ENCODE measurements around the gene CIITA. TPM values are rescaled to one million over a fixed set of nuclear protein-coding genes. Genes with fewer than 3 reads are reported as not detected.
"Not testable (repeated sequence)": the region's sequence is repeated elsewhere in the genome, so short reads cannot be mapped to it uniquely, and the experiment has no call there.

CIITA gene, protein sequence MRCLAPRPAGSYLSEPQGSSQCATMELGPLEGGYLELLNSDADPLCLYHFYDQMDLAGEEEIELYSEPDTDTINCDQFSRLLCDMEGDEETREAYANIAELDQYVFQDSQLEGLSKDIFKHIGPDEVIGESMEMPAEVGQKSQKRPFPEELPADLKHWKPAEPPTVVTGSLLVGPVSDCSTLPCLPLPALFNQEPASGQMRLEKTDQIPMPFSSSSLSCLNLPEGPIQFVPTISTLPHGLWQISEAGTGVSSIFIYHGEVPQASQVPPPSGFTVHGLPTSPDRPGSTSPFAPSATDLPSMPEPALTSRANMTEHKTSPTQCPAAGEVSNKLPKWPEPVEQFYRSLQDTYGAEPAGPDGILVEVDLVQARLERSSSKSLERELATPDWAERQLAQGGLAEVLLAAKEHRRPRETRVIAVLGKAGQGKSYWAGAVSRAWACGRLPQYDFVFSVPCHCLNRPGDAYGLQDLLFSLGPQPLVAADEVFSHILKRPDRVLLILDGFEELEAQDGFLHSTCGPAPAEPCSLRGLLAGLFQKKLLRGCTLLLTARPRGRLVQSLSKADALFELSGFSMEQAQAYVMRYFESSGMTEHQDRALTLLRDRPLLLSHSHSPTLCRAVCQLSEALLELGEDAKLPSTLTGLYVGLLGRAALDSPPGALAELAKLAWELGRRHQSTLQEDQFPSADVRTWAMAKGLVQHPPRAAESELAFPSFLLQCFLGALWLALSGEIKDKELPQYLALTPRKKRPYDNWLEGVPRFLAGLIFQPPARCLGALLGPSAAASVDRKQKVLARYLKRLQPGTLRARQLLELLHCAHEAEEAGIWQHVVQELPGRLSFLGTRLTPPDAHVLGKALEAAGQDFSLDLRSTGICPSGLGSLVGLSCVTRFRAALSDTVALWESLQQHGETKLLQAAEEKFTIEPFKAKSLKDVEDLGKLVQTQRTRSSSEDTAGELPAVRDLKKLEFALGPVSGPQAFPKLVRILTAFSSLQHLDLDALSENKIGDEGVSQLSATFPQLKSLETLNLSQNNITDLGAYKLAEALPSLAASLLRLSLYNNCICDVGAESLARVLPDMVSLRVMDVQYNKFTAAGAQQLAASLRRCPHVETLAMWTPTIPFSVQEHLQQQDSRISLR
- polyA plus RNA-seq, result 10 to 100 TPM in 1 of 3 donors, 1 to 10 TPM in 2; 2.9 to 12.1 (median 7.6) TPM

DNA sequence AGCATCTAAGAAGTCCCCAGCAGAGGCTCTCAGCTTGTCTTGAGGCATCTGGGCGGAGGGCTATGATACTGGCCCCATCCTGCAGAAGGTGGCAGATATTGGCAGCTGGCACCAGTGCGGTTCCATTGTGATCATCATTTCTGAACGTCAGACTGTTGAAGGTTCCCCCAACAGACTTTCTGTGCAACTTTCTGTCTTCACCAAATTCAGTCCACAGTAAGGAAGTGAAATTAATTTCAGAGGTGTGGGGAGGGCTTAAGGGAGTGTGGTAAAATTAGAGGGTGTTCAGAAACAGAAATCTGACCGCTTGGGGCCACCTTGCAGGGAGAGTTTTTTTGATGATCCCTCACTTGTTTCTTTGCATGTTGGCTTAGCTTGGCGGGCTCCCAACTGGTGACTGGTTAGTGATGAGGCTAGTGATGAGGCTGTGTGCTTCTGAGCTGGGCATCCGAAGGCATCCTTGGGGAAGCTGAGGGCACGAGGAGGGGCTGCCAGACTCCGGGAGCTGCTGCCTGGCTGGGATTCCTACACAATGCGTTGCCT, at the start of gene CIITA:
TSS of gene CIITA (plus strand) at position 404 of the 543 bp plus-strand sequence. CDS start at position 533, 129 bp downstream.
- H3K27ac ChIP-seq (ENCODE audit: low read depth, low read length), result no peak within 1 kb of the TSS
- 33 to 67% (median 34%) methylated on average over 9 of the region's 9 CpGs for WGBS, 3 donors

DNA sequence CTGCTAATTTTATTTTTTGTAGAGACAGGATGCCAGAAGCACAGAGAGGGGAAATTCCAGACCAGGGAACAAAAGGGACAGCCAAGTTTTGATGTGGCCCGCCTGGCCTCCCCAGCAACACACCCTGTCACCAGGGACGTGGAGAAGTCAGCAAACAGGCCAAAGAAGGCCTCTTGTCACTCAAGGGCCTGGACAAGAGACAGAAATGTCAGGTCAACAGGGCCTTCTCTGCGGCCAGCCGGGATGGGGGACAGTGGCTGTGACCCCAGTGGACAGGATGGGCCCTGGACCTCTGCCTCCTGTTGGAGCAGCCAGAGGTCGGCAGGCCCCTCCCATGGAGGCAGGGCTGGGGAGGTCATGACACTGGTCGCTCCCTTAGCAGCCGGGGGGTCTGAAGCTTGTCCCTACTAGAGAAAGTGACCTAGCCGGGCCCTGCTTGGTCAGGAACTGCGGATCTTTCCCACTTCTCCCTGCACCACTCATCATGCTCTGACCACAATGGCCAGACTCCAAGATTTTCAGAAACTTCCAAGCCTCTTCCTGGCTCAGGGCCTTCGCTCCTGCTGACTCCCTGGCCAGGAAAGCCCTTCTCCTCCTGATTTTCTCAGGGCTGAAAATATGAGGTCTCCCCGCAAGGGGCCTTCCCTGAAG, 49.2 kb upstream of the CIITA start:
- WGBS, 3 donors, result 13 to 39% (median 26%) methylated on average over 11 of the region's 11 CpGs
- peak overlapping the region; percentile 83 for H3K27ac ChIP-seq (ENCODE audit: low read depth, low read length)

DNA sequence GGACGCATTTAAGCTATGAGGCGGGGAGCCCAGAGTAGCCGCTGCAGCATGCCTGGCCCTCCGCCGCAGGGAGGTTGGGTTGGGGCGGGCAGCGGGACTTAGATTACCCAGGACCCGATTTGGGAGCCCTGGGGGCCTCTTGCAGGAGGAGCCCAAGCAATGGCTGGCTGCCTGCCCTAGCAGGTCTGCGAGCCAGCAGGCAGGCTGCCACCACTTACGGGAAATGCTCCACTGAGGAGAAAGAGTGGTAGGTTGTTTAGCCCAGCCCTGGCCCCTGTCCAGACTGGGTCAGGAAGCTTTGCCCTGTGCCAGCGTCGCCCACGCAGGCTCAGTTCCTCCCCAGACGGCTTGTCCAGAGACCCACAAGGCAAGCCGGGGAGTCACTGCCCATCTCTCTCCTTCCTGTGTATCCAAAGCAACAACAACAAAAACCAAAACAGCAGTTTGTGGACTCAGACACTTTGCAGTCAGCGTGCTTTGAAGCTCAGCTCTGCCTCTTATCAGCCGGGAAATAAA, 48.1 kb upstream of the CIITA start:
- peak overlapping the region; percentile 83 for H3K27ac ChIP-seq (ENCODE audit: low read depth, low read length)
- 4 to 8% (median 5%) methylated on average over 17 of the region's 17 CpGs for WGBS, 3 donors

DNA sequence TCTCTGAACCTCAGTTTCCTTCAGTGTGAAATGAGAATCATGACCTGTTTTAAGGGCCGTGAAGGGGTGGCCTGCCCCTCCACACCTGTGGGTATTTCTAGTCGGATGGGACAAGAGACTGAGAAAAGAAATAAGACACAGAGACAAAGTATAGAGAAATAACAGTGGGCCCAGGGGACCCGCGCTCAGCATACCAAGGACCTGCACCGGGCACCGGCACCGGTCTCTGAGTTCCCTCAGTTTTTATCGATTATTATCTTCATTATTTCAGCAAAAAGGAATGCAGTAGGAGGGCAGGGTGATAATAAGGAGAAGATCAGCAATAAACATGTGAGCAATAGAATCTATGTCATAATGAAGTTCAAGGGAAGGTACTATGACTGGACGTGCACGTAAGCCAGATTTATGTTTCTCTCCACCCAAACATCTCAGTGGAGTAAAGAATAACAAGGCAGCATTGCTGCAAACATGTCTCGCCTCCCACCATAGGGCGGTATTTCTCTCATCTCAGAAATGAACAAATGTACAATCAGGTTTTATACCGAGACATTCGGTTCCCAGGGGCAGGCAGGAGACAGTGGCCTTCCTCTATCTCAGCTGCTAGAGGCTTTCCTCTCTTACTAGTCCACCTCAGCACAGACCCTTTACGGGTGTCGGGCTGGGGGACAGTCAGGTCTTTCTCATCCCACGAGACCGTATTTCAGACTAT, 47.5 kb upstream of the CIITA start:
- WGBS, 3 donors, result 32 to 45% (median 40%) methylated on average over 16 to 18 of the region's 18 CpGs
- H3K27ac ChIP-seq (ENCODE audit: low read depth, low read length), result not testable (repeated sequence)

DNA sequence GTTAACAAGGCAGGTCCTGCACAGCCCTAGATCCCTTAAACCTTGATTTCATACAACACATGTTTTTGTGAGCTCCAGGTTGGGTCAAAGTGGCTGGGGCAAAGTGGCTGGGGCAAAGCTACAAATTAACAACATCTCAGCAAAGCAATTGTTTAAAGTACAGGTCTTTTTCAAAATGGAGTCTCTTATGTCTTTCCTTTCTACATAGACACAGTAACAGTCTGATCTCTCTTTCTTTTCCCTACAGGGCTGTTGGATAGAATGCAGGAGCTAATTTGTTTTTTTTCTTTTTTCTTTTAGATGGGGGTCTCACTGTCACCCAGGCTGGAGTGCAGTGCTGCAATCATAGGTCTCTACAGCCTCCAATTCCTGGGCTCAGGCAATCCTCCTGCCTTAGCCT, 46.8 kb upstream of the CIITA start:
- not testable (repeated sequence) for H3K27ac ChIP-seq (ENCODE audit: low read depth, low read length)

DNA sequence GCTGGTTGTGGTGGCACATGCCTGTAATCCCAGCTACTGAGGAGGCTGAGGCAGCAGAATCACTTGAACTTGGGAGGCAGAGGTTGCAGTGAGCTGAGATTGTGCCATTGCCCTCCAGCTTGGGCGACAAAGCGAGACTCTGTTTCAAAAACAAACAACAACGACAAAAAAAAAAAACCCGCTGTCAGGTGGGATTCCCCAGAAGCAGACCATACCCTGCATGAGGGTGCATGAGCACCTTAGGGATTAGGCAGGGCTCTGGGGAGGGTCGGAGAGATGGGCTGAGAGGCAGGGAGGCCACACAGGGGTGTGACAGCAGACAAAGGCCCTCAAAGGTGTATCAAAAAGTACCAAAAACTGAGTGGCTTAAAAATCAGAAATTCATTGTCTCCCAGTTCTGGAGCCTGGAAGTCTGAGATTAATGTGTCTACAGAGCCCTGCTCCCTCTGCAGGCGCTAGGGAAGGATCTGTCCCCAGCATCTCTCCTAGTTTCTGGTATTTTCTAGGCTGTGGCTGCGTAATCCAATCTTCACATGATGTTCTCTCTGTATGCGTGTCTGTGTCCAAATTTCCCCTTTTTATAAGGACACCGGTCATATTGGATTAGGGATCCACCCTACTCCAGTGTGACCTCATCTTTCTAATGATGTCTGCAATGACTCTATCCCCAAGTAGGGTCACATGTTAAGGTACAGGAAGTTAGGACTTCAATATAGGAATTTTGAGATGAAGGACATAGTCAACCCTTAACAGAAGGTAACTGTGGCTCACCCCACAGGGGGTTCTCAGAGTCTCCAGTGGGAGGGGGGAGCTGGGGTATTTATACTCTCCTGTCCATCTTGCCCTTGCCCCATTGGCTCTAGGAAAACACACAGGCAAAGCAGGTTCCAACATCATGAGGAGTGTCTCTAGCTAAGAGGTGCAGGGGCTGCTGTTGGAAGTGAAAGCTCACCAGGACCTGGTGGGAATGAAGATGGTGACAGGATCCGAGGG, 44.8 kb upstream of the CIITA start:
- H3K27ac ChIP-seq (ENCODE audit: low read depth, low read length), result no peak overlapping the region
- WGBS, 3 donors, result 81 to 87% (median 84%) methylated on average over 10 of the region's 10 CpGs

DNA sequence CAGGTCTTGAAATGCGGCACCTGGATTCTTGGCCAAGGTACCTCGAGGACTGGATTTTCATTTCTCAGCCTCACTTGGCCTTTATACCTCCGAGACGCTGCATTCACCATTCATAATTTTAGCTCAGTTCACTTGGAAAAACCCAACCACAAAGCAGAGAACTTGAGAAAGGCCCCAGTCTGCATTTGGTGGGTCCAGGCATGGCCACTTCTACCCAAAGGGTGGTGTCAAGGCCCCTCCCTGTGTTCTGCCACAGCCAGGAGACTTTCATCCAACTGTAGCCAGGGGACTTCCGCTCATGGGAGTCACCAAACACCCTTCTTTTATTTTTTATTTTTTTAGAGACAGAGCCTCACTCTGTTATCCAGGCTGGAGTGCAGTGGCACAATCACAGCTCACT, 43.7 kb upstream of the CIITA start:
- no peak overlapping the region for H3K27ac ChIP-seq (ENCODE audit: low read depth, low read length)
- 96 to 98% (median 96%) methylated on average over 5 of the region's 5 CpGs for WGBS, 3 donors

DNA sequence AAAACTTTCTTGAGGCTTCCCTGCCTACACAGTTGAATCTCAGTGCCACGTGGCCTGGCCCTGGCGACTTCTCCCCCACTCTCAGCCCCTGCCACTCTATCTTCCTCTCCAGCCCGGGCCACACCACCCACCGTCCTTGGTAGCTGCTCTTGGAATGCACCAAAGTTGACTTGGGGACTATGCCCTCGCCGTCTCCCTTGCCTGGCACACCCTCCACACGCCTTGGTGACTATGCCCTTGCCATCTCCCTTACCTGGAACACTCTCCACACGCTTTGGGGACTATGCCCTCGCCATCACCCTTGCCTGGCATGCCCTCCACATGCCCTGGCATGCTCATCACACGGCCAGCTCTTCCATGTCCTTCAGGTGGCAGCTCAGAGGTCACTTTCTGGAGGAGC, 42.9 kb upstream of the CIITA start:
- H3K27ac ChIP-seq (ENCODE audit: low read depth, low read length), result no peak overlapping the region
- WGBS, 3 donors, result 93 to 97% (median 96%) methylated on average over 10 of the region's 10 CpGs

DNA sequence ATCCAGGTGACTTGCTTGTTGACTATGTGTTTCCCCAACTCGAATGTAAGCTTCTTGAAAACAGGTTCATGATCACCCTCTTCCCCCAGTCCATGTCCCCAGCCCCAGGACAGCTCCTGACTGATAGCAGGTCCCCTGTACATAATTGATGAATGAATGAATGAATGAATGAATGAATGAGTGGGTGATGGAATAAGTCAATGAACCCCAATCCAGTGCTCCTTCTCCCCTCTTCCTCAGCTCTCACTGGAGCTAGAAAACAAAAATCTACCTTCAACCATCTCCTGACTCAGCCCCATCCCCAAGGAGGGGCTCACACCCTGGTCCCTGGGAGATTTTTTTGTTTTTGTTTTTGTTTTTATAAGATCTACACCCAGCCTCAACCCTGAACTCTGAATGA, 42.2 kb upstream of the CIITA start:
- 92 to 95% (median 93%) methylated on average over 1 of the region's 1 CpG for WGBS, 3 donors
- no peak overlapping the region for H3K27ac ChIP-seq (ENCODE audit: low read depth, low read length)

DNA sequence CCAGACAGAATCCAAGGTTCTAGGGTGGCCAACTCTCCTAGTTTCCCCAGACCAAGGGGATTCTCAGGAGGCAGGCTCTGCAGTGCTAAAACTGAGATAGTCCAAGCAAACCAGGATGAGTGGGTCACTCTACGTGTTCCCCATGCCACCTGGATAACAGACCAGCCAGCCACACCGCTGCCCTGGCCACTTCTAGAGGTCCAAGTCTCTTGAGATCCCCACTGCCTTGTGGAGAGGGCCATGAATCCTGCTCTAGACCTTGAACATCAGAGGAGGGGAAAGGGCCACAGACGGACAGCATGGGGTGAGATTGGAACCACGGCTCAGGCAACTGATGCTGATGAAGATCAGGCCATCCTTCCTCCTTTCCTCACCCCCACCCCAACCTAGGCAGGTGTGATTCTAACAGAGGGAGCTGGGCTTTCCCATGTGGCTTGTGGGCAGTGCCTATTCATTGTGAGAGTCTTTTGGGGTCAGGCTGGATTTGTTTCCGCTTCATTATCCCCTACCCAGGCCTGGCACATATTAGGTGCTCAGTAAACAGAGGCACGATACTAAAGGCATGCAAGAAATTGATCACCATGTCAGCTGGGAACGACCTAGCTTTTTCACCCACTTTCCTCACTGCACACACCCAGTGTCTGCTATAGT, 41.6 kb upstream of the CIITA start:
- 89 to 94% (median 91%) methylated on average over 7 of the region's 7 CpGs for WGBS, 3 donors

DNA sequence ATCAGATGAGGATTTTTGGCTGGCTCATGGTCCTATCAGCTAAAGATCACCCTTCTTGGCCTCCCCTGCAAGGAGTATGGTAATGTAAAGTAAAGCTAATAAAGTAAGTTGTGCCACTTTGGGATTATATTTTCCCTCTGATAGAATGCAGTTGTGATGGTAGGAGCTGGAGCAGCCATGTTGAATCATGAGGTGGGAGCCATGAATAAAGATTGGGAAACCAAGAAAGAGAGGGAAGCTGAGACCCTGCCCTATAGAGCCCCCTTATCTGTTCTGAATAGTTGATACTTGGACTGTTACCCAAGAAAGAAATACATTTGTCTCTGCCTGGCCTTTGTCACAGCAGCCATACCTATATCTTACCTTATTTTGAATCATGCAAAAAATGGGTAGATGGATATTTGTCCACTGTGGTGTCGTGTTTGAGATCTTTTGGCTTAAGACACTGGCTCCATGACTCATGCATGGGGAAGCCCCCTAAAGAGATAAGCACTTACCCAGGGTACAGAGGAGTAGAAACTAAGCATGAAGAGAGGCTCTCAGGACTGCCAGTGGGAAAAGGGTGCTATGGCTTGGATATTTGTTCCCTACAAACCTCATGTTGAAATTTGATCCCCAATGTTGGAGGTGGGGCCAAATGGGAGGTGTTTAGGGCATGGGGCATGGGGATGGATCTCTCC, 40.7 kb upstream of the CIITA start:
- H3K27ac ChIP-seq (ENCODE audit: low read depth, low read length), result no peak overlapping the region

More for the DNA sequence above, 41.6 kb upstream of the CIITA start:
- H3K27ac ChIP-seq (ENCODE audit: low read depth, low read length), result no peak overlapping the region

DNA sequence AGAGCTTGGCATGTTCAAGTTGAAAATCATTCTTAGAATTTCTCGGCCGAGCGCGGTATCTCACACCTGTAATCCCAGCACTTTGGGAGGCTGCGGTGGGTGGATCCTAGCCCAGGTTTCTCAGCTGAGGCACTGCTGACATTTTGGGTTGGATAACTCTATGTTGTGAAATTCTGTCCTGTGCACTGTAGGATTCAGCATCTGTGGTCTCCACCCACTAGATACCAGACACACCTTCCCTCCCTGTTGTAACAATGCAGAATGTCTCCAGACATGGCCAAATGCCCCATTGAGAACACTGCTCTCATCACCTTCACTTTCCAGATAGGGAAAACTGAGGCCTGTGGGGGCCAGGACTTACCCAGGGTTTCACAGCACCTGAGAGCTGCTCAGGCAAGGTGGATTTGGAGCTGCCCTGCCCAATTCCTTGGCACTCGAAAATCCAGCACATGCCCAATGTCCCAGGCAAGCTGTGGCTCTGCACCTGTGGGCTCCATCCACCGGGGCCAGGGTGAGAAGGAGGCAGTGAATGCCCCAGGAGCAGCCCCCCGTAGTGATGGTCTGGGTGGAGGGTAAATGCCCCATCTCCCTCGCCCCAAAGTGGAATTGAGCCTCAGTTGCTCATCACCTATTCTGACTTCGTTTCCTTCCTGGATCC, 38.3 kb upstream of the CIITA start:
- 74 to 92% (median 91%) methylated on average over 10 of the region's 10 CpGs for WGBS, 3 donors
- H3K27ac ChIP-seq (ENCODE audit: low read depth, low read length), result no peak overlapping the region

More for the DNA sequence above, 40.7 kb upstream of the CIITA start:
- WGBS, 3 donors, result 80 to 91% (median 81%) methylated on average over 1 of the region's 1 CpG

DNA sequence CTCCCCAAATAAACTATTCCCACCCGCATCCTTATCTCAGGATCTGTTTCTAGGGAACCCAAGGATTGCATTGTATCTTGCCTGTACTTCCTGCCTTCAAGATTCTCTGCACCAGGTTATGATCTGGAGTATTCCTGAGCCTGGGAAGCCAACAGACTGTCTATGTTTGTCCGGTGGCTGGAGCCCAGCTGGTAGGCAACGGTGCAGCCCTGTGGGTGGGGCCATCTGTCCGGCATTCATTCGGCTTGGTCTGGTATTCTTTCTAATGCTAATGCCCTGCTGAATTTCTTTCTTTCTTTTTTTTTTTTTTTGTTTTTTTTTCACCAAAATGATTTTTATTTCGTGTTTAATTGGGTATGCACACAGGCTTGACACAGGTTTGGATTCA, 37.7 kb upstream of the CIITA start:
- WGBS, 3 donors, result 28 to 74% (median 62%) methylated on average over 6 of the region's 6 CpGs
- H3K27ac ChIP-seq (ENCODE audit: low read depth, low read length), result no peak overlapping the region

DNA sequence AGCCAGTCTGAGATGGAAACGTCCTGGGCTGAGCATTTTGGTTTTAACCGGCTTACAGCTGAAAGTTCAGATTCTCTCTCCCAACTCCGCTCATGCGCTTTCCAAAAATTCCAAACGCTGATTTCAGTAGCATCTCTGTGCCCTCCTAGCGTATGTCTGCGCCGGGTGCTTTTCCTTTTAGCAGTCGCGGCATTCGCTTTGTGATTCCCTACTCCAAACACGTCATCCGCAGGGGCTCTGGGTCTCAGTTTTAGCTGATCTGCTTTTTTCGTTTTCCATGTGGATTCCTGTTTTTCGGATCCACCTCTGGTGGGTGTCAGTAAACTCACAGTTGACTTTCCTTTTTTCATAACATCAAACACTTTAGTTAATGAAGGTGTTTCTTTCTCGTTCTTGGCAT, 36.3 kb upstream of the CIITA start:
- no peak overlapping the region for H3K27ac ChIP-seq (ENCODE audit: low read depth, low read length)
- 68 to 83% (median 74%) methylated on average over 16 of the region's 16 CpGs for WGBS, 3 donors
